Transverse colon (tissue), 4 donors: ENCODE measurements around the gene RNF5. TPM values are rescaled to one million over a fixed set of nuclear protein-coding genes. Genes with fewer than 3 reads are reported as not detected.
"Not testable (repeated sequence)": the region's sequence is repeated elsewhere in the genome, so short reads cannot be mapped to it uniquely, and the experiment has no call there.

Experiments used
- DNase-seq: peaks from one replicate; pipeline ENCODE4 v3.0.0-alpha.2; 2019
- H3K27ac ChIP-seq, 4 donors: fragments of 200-600 bp; sonication (generic); 2 replicates each; pipeline ENCODE4 v1.5.1; 2016 to 2018; ENCODE audit warnings: inconsistent platforms in 4 of 4
- H3K27me3 ChIP-seq: fragments of 200-600 bp; sonication (generic); 2 replicates; pipeline ENCODE4 v1.5.1; 2017; ENCODE audit warnings: inconsistent platforms
- H3K36me3 ChIP-seq, 4 donors: fragments of 200-600 bp; sonication (generic); 2 replicates each; pipeline ENCODE4 v1.5.1; 2017 to 2019; ENCODE audit warnings: inconsistent platforms in 4 of 4
- H3K4me1 ChIP-seq, 4 donors: fragments of 200-600 bp; sonication (generic); 2 replicates each; pipeline ENCODE4 v1.5.1; 2017 to 2020; ENCODE audit warnings: inconsistent platforms in 4 of 4
- H3K4me3 ChIP-seq, 4 donors: fragments of 200-600 bp; sonication (generic); 1 replicate in 1 of 4; 2 replicates in 3 of 4; pipeline versions ENCODE4 v1.5.1 to v1.6.1; 2017 to 2019; ENCODE audit warnings: inconsistent platforms in 4 of 4
- H3K9me3 ChIP-seq, 2 donors: fragments of 200-600 bp; sonication (generic); 2 replicates each; pipeline ENCODE4 v1.5.1; 2017 to 2019; ENCODE audit warnings: inconsistent platforms in 2 of 2
- EP300 ChIP-seq: sonication (generic); formaldehyde crosslinking; IDR thresholded peaks from one replicate; pipeline ENCODE4 v1.6.1; 2017; ENCODE audit warnings: antibody characterized with exemption, low read depth
- POLR2A ChIP-seq: fragments of 450-650 bp; IDR thresholded peaks from one replicate; pipeline ENCODE4 v1.6.1; 2016; ENCODE audit warnings: antibody characterized with exemption, mild to moderate bottlenecking, moderate library complexity
- POLR2AphosphoS5 ChIP-seq, 3 donors: sonication (generic); formaldehyde crosslinking; IDR thresholded peaks; one replicate each; pipeline ENCODE4 v1.6.1; 2016; ENCODE audit warnings: antibody characterized with exemption in 3 of 3
- WGBS, 2 donors: methylation state at CpG; one replicate each; pipeline ENCODE4 v1.1.5; 2018; ENCODE audit warnings: low coverage in 1 of 2; 5-methylcytosine and 5-hydroxymethylcytosine counted together
- in situ Hi-C, 4 donors: fragments of 200-750 bp; cut with MboI; loops; one replicate each; pipeline versions ENCODE4 v1.15.0 to v1.15.1; 2017; ENCODE audit warnings: low sequenced_read_pairs in 3 of 4, low pct_ligation_motif_present in 1 of 4, low pct_unique_long_range_greater_than_20kb in 1 of 4
- intact Hi-C: fragments of 100-400 bp; cut with DNase I; formaldehyde crosslinking; loops from one replicate; pipeline ENCODE4 v1.15.1; 2023; ENCODE audit warnings: low total_unique reads
- total RNA-seq, 4 donors: library from RNA; depleted of rRNA; stranded (reverse); fragments of >200 nt; gene quantifications; one replicate each; pipeline ENCODE4 v1.1.0, GENCODE V29; 2016
- TF ChIP-seq, protein P1 (sequence below), 5 experiments: fragments of 200-600 bp in 3 of 5; fragments of 450-650 bp in 2 of 5; sonication (generic) in 3 of 5; IDR thresholded peaks; 1 replicate in 2 of 5; 2 replicates in 3 of 5; pipeline ENCODE4 v1.5.1; 2016 to 2017; ENCODE audit warnings: antibody characterized with exemption in 5 of 5, inconsistent platforms in 3 of 5, mild to moderate bottlenecking in 2 of 5, moderate library complexity in 1 of 5

The RNF5 gene
- total RNA-seq, 4 donors from 2014 or later: 36.0 to 212 (median 120) TPM

GRCh38 chr6:32140420-32141046, 37.7 kb upstream of the RNF5 start:
- H3K9me3 ChIP-seq: no peaks in the 10 kb centered on the region
- in situ Hi-C loops: no loop called here

DNA sequence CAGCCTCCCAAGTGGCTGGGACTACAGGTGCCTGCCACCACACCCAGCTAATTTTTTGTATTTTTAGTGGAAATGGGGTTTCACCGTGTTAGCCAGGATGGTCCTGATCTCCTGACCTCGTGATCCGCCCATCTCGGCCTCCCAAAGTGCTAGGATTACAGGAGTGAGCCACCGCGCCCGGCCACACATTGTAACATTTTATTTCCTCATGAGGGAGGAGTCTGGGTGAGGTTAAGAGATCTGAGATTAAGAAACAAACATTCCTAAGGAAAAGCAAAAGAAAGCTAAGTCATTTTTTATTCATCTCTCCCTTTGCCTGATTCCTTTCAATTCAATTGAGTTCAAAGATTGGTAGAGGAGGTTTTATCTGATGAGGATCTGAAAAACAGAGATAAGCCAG, 34.0 kb upstream of the RNF5 start:
- WGBS, 2 donors: 39 to 42% methylated on average over 7 of the region's 7 CpGs
- H3K9me3 ChIP-seq, in situ Hi-C loops, intact Hi-C loops, H3K4me3 ChIP-seq, H3K36me3 ChIP-seq: not testable (repeated sequence)
- peak; percentile 65 for DNase-seq
- H3K4me1 ChIP-seq: peaks cover 0 to 17% (median 4%) of the 10 kb centered on the region in 4 donors
- peaks cover 10% of the 10 kb centered on the region for H3K27me3 ChIP-seq
- peak overlapping the region in 3 of 4 donors; percentile 24 to 65 (median 60) for H3K27ac ChIP-seq

More at GRCh38 chr6:32140420-32141046, 37.7 kb upstream of the RNF5 start:
- H3K4me3 ChIP-seq: no peak overlapping the region
- H3K27me3 ChIP-seq: no peaks in the 10 kb centered on the region
- TF ChIP-seq, protein P1, sequence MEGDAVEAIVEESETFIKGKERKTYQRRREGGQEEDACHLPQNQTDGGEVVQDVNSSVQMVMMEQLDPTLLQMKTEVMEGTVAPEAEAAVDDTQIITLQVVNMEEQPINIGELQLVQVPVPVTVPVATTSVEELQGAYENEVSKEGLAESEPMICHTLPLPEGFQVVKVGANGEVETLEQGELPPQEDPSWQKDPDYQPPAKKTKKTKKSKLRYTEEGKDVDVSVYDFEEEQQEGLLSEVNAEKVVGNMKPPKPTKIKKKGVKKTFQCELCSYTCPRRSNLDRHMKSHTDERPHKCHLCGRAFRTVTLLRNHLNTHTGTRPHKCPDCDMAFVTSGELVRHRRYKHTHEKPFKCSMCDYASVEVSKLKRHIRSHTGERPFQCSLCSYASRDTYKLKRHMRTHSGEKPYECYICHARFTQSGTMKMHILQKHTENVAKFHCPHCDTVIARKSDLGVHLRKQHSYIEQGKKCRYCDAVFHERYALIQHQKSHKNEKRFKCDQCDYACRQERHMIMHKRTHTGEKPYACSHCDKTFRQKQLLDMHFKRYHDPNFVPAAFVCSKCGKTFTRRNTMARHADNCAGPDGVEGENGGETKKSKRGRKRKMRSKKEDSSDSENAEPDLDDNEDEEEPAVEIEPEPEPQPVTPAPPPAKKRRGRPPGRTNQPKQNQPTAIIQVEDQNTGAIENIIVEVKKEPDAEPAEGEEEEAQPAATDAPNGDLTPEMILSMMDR (IDR thresholded peaks at IDR 0.05): no peak
- TF ChIP-seq POLR2AphosphoS5 (IDR thresholded peaks at IDR 0.05): no peak
- no peak for TF ChIP-seq POLR2A
- no peak for TF ChIP-seq EP300
- H3K27ac ChIP-seq: no peak overlapping the region
- intact Hi-C loops: no loop called here
- H3K36me3 ChIP-seq: no peaks in the 10 kb centered on the region
- WGBS, 2 donors: 68 to 89% methylated on average over 4 to 5 of the region's 5 CpGs
- H3K4me1 ChIP-seq: peaks cover 0 to 17% (median 4%) of the 10 kb centered on the region in 4 donors
- DNase-seq: no peak

DNA sequence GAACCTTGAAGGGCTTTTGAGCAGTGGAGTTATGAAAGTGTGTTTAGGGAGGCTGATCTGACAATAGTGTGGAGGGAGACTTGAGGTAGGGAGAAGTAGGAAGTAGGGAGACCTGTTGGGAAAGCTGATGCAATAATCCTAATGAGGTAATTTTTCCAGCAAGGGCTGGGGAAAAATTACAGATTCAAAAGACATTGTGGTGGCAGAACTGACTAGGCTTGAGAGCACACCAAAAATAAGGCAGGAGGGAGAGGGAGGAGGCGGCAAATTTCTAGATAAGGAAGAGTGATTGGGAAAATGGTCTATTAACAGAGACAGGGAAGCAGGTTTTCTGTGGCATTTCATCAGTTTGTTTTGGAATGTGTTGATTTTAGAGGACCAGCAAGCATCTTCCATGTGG, 31.9 kb upstream of the RNF5 start:
- peaks cover 13% of the 10 kb centered on the region for H3K27me3 ChIP-seq
- H3K4me1 ChIP-seq: peaks cover 0 to 27% (median 14%) of the 10 kb centered on the region in 4 donors
- in situ Hi-C loops: no loop called here
- H3K4me3 ChIP-seq: no peak overlapping the region
- no peaks in the 10 kb centered on the region for H3K36me3 ChIP-seq
- TF ChIP-seq EP300 (no peak), POLR2AphosphoS5 (IDR thresholded peaks at IDR 0.05) (no peak), POLR2A (no peak)
- TF ChIP-seq, protein P1 (IDR thresholded peaks at IDR 0.05): no peak
- no peak for DNase-seq
- no peaks in the 10 kb centered on the region for H3K9me3 ChIP-seq
- WGBS, 2 donors: 90% methylated on average over 1 of the region's 1 CpG; no CpG with 5 or more reads in 1 of the 2 donors
- intact Hi-C loops: no loop called here
- H3K27ac ChIP-seq: no peak overlapping the region

DNA sequence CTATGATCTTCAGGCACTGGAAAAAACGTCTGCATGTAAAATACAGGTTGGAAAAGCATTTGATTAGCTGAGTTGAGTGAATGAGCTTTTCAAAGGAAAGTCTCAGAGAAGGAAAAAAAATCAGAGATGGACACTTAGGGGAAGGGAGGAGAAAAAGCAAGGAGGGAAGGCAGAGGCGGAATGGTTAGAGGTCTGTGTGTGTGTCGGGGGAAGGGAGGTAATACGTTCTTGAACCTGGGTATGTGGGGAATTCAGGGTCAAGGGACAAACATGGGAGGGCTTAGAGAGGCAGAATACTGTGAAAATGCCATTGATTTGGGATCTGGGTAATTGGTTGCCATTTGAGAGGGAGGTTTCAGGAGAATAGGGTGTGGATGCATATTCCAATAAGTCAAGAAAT, 31.5 kb upstream of the RNF5 start:
- intact Hi-C loops: no loop called here
- WGBS, 2 donors: 27 to 57% methylated on average over 2 to 4 of the region's 4 CpGs
- in situ Hi-C loops: no loop called here

More for the DNA sequence above, 31.5 kb upstream of the RNF5 start:
- Histone ChIP-seq H3K27me3 (peaks cover 13% of the 10 kb centered on the region), H3K27ac (no peak overlapping the region), H3K4me1 (peaks cover 0 to 25% (median 14%) of the 10 kb centered on the region in 4 donors), H3K4me3 (no peak overlapping the region), H3K36me3 (no peaks in the 10 kb centered on the region), H3K9me3 (no peaks in the 10 kb centered on the region)
- TF ChIP-seq, protein P1 (IDR thresholded peaks at IDR 0.05): no peak
- no peak for DNase-seq
